VCaP (cell line): ENCODE measurements around the gene SLC4A4.

ENCODE experiments used
- H3K27ac ChIP-seq: fragments of 450-650 bp; 2 replicates; pipeline ENCODE4 v1.5.1; 2017
- TF ChIP-seq, protein P1 (sequence below): fragments of 450-650 bp; conservative IDR thresholded peaks from 2 replicates; pipeline ENCODE4 v1.5.1; 2017; ENCODE audit warnings: mild to moderate bottlenecking, moderate library complexity

Gene SLC4A4

DNA sequence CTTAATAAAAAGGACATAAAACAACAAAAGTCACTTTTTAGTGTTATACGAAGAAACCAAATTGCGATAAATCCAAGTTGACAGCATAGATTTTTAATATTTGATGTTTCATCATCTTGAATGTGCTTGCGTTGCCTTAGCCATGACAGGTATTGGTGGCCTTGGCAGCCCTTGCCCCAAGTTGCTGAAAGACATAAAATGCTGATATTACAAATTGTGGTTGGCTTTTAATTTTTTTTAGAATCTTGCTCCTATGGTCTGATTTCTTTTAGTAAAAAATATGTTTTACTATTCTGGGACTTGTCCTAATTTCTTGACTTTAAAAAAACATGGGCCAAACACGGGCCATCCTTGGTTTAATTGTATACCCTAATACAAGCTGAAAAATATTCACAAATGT, 122.6 kb downstream of the SLC4A4 start:
- TF ChIP-seq, protein P1, sequence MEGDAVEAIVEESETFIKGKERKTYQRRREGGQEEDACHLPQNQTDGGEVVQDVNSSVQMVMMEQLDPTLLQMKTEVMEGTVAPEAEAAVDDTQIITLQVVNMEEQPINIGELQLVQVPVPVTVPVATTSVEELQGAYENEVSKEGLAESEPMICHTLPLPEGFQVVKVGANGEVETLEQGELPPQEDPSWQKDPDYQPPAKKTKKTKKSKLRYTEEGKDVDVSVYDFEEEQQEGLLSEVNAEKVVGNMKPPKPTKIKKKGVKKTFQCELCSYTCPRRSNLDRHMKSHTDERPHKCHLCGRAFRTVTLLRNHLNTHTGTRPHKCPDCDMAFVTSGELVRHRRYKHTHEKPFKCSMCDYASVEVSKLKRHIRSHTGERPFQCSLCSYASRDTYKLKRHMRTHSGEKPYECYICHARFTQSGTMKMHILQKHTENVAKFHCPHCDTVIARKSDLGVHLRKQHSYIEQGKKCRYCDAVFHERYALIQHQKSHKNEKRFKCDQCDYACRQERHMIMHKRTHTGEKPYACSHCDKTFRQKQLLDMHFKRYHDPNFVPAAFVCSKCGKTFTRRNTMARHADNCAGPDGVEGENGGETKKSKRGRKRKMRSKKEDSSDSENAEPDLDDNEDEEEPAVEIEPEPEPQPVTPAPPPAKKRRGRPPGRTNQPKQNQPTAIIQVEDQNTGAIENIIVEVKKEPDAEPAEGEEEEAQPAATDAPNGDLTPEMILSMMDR = no peak
- H3K27ac ChIP-seq = peak overlapping the region; percentile 28

DNA sequence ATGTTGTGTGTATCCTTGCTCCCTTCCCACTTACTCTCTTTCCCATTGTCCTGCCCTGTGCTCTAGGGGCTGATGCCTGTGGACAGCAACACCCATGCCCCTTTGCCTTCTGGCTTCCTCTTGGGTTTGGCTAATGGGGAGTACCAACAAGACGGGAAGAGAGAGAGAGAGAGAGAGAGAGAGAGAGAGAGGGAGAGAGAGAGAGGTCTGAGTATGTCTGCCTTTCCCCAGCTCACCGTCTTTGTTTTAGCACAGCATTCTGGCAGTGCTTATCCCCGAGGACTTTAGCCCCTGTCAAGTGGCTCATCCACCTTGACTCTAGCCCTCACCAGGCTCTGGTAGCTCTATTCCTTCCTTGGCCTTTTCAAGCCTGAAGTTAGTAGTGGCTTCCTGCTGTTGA, 128.0 kb downstream of the SLC4A4 start:
- TF ChIP-seq, protein P1 = no peak
- peak overlapping the region; percentile 79 for H3K27ac ChIP-seq

DNA sequence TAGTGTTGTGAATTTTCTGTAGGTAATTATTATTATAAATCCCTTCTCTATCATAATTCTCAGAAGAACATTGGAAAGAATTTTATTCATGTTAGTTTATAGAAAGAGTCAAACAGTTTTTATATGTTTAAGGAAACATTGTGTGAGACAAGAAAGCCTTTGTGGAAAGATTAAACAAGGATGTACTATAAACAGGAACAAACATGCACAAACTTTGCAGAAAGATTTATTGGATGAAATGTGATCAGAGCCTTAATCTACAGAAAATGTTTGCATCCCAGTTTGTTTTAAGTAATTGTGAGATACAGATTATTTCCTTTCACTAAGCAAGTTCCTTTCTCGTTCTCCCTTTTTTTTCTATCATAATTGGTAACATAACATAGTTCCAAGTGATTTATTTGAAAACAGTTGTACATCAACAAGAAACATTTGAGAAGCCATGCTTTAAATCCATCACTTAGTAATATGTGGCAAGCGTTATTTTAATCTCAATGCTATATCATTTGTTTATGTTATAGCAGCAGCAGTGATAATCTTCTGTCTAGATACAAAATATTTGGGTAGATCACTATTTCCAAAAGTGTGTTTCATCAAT, 129.4 kb downstream of the SLC4A4 start:
- TF ChIP-seq, protein P1 = no peak
- peak overlapping the region; percentile 79 for H3K27ac ChIP-seq

DNA sequence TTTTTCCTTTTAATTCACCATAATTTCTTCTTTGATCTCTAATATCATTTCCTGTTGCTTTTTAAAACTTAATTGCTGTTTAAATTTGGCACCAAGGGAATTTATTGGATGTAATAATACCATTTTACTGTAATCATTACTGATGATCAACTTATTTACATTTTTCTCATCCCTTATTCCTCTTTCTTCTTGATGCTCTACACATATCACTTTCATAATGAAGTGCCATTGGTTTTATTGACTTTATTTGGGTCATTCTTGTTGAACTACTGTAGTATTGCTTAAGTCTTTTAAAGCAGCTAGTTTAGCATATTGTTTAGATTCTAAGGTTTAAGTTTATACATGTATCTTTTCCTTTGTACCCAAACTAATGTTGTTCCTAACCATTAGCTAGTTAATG, 130.7 kb downstream of the SLC4A4 start:
- TF ChIP-seq, protein P1 = no peak
- H3K27ac ChIP-seq = peak overlapping the region; percentile 79

DNA sequence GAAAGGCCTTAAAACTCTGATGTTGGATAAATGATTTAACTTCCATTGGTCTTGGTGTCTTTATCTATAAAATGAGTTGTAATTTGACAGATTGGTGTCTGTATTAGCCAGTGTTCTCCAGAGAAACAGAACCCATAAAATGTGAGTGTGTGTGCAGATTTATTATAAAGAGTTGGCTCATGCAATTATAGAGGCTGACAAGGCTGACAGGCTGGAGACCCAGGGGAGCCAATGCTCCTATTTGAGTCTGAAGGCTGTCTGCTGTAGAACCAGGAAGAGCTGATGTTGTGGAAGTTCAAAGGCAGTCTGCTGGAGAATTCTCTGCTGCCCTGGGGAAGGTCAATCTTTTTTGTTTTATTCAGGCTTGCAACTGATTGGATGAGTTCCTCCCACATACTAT, 131.7 kb downstream of the SLC4A4 start:
- TF ChIP-seq, protein P1 = no peak

DNA sequence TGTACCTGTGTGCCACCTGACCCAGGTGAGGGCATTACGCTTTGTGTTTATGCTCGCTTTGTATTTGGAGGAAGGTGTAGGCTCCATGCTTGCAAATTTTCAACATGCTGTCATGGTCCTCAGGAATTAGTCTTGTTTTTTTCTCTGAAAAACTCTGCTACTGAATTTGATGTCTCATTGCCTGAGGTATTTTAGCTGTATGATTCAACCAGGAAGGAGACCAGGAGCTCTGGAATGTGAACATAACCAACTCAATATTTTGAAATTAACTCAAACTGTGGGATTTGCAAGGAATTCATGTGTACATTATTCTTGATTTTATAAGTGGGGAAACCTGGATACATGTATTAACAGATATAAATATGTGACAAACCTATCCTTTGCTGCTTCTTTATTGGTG, 134.1 kb downstream of the SLC4A4 start:
- TF ChIP-seq, protein P1 = no peak
- no peak overlapping the region for H3K27ac ChIP-seq

More for the DNA sequence above, 131.7 kb downstream of the SLC4A4 start:
- peak overlapping the region; percentile 79; the same call in 1 of the 2 replicates for H3K27ac ChIP-seq

DNA sequence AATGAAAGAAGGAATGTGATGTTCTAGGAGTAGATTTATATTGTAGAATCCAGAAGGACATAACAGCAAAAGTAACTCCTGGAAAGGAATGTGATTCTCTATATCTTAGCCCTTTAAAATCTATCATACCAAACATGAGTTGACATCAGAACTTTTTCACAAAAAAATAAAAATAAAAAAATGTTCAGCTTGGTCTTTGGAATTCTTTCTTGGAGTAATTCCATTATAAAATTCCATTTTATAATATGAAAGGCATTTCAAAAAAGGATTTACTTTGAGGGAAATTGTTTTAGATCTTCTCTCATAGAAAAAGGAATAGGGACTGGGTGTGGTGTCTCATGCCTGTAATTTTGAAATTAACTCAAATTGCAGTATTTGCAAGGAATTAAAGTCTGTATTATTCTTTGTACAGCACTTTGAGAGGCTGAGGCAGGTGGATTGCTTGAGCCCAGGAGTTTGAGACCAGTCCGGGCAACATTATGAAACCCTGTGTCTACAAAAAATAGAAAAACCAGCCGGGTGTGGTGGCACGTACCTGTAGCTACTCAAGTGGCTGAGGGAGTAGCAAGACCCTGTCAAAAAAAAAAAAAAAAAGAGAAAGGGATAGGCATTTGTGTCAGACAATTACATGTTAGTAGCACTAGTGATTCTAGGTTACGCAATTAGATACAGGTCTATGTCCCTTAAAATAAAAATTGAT, 134.9 kb downstream of the SLC4A4 start:
- TF ChIP-seq, protein P1 = no peak
- H3K27ac ChIP-seq = no peak overlapping the region
